ENCODE results near the gene LRRC59. TPM values are rescaled to one million over a fixed set of nuclear protein-coding genes. Genes with fewer than 3 reads are reported as not detected.

The LRRC59 gene
- total and polyA plus RNA-seq, 2 of the 8 experiments (the other 6 are each of a cell fraction or from before 2014, with no cell fraction given): 48.3 to 117 TPM

GRCh38 chr17:50363217-50364060, 33.9 kb downstream of the LRRC59 start:
- 25% methylated on average over 8 of the region's 8 CpGs; no CpG with 5 or more reads in 1 of the 2 experiments for WGBS, 2 experiments (ENCODE audit: extremely low coverage in 1 of 2, insufficient coverage in 1 of 2, insufficient read length in 1 of 2, insufficient replicate concordance in 2 of 2, low coverage in 1 of 2, low lambda C conversion rate in 2 of 2, missing lambda C conversion rate in 1 of 2)
- TF ChIP-seq TAF1 (IDR thresholded peaks at IDR 0.05; ENCODE audit: low read depth, low read length) (no peak), SIRT6 (IDR thresholded peaks at IDR 0.05; ENCODE audit: low read length) (no peak), SIN3A (conservative IDR thresholded peaks at IDR 0.05 in 1 of 2, IDR thresholded peaks at IDR 0.05 in 1 of 2; ENCODE audit: low read depth in 1 of 2, low read length in 2 of 2) (peak in 1 of 2 experiments; percentile 85; a peak in 1 of 4 replicates), GABPA (IDR thresholded peaks at IDR 0.05; ENCODE audit: borderline replicate concordance, insufficient read depth, low read length) (no peak), CEBPB (IDR thresholded peaks at IDR 0.05; ENCODE audit: low read depth, low read length) (no peak), TEAD4 (IDR thresholded peaks at IDR 0.05; ENCODE audit: low read depth, low read length) (no peak), JUN (IDR thresholded peaks at IDR 0.05; ENCODE audit: low read depth, low read length) (no peak), SP1 (IDR thresholded peaks at IDR 0.05; ENCODE audit: low read depth, low read length) (peak; percentile 93), BCL11A (IDR thresholded peaks at IDR 0.05; ENCODE audit: low read depth in 2 of 2, low read length in 2 of 2) (no peak), CHD2 (IDR thresholded peaks at IDR 0.05; ENCODE audit: low read length) (peak; percentile 74), POLR2AphosphoS5 (IDR thresholded peaks at IDR 0.05; ENCODE audit: low read depth, low read length) (0 out of 2 replicates have a peak, but pooled peaks have one; percentile 36), KDM4A (IDR thresholded peaks at IDR 0.05; ENCODE audit: low read depth, low read length, severe bottlenecking) (no peak), MAFK (IDR thresholded peaks at IDR 0.05; ENCODE audit: low read depth, low read length) (no peak)

More at GRCh38 chr17:50363217-50364060, 33.9 kb downstream of the LRRC59 start:
- H4K20me1 ChIP-seq (replicated peaks in 1 of 2; ENCODE audit: control insufficient read depth in 1 of 2, insufficient read depth in 2 of 2, low read length in 2 of 2): peaks cover 10 to 23% of the 10 kb centered on the region in 2 experiments
- no peak overlapping the region for H4K5ac ChIP-seq (ENCODE audit: insufficient read length, low read depth, low read length)
- no peak overlapping the region for H3K14ac ChIP-seq (ENCODE audit: insufficient read length)
- ChIA-PET CTCF (ENCODE audit: partially characterized antibody) (interaction anchor here (0.6 to 6.1 kb wide), 17 partner anchors 9 to 1124 kb away, joined by 3 to 58 read pairs (median 6); partner anchors contain the start of genes LRRC59 and RSAD1), POLR2A (ENCODE audit: partially characterized antibody) (interaction anchor here (0.6 to 20.2 kb wide), 8 partner anchors 14 to 186 kb away, joined by 3 to 313 read pairs (median 6); partner anchors contain the start of genes EME1, LRRC59, MRPL27 and XYLT2)
- no peak overlapping the region for H2BK12ac ChIP-seq (ENCODE audit: low read depth, low read length)
- no peak overlapping the region for H3K18ac ChIP-seq (ENCODE audit: extremely low read depth, low read length)
- FAIRE-seq (peak; percentile 90), DNase-seq (ENCODE audit: low read depth in 1 of 2, low spot score in 2 of 2) (peak; percentile 71 to 86)
- peaks cover 0 to 27% (median 11%) of the 10 kb centered on the region in 4 experiments; a peak in 6 of 7 replicates for H3K4me1 ChIP-seq (replicated peaks in 1 of 4; ENCODE audit: control insufficient read depth in 3 of 4, insufficient read depth in 4 of 4, low read length in 3 of 4)
- H3K27me3 ChIP-seq (replicated peaks in 1 of 4; ENCODE audit: control insufficient read depth in 3 of 4, extremely low read depth in 1 of 4, insufficient read depth in 3 of 4, low read length in 3 of 4): no peaks in the 10 kb centered on the region
- H2BK120ac ChIP-seq (replicated peaks; ENCODE audit: low read depth, low read length): no peak overlapping the region
- H3K4me3 ChIP-seq (ENCODE audit: extremely low read depth in 1 of 4, insufficient read depth in 2 of 4, low read depth in 3 of 4, low read length in 4 of 4): peak overlapping the region in 1 of 4 experiments; percentile 31; a peak in 1 of 8 replicates
- no peak overlapping the region for H2BK20ac ChIP-seq (ENCODE audit: low read length)
- peak overlapping the region; percentile 13 to 61 for H3K4me2 ChIP-seq (ENCODE audit: insufficient read depth in 1 of 2, low read depth in 2 of 2, low read length in 2 of 2)
- H2BK15ac ChIP-seq (ENCODE audit: low read length): no peak overlapping the region
- no peak overlapping the region for H4K91ac ChIP-seq (replicated peaks; ENCODE audit: insufficient read length, low read length)
- no peak overlapping the region for H3K56ac ChIP-seq (replicated peaks; ENCODE audit: insufficient read length, low read depth, low read length)
- H2BK5ac ChIP-seq (ENCODE audit: low read depth, low read length): peak overlapping the region; percentile 28; the same call in 1 of the 2 replicates
- H3K4ac ChIP-seq (replicated peaks; ENCODE audit: insufficient read length, low read depth, low read length): no peak overlapping the region
- H3K79me1 ChIP-seq (ENCODE audit: low read depth, low read length): no peaks in the 10 kb centered on the region
- no peaks in the 10 kb centered on the region for H3K23me2 ChIP-seq (ENCODE audit: low read depth, low read length)
- H3K23ac ChIP-seq (ENCODE audit: insufficient read length): no peak overlapping the region
- H3K27ac ChIP-seq (ENCODE audit: low read depth, low read length): no peak overlapping the region
- H3K9ac ChIP-seq (replicated peaks in 1 of 4; ENCODE audit: extremely low read depth in 1 of 4, low read depth in 3 of 4, low read length in 3 of 4): no peak overlapping the region
- no peak overlapping the region for H2AFZ ChIP-seq (ENCODE audit: low read length)
- no peaks in the 10 kb centered on the region for H3K79me2 ChIP-seq (ENCODE audit: control insufficient read depth in 1 of 2, insufficient read depth in 2 of 2, low read length in 2 of 2)
- no peak overlapping the region for H4K8ac ChIP-seq (ENCODE audit: extremely low read depth, insufficient read depth, low read length)
- no peak overlapping the region for H2AK5ac ChIP-seq (ENCODE audit: low read depth, low read length)
- H3K36me3 ChIP-seq (ENCODE audit: control insufficient read depth in 2 of 4, insufficient read depth in 4 of 4, low read length in 3 of 4): peaks cover 15 to 29% (median 24%) of the 10 kb centered on the region in 4 experiments
- no peaks in the 10 kb centered on the region for H3K9me3 ChIP-seq (ENCODE audit: insufficient read depth in 2 of 2, low read depth in 1 of 2, low read length in 1 of 2)
